ENCODE measurements around the gene KIAA0319L.
A peak's percentile ranks its signal among the peaks of the same experiment; 100 is the strongest.

KIAA0319L gene

GRCh38 chr1:35539824-35540261, 17.4 kb downstream of the KIAA0319L start:
- peak in 4 of 56 donors; percentile 8 to 38 (median 27) for DNase-seq

GRCh38 chr1:35539073-35539823, 18.0 kb downstream of the KIAA0319L start:
- DNase-seq, result peak in 3 of 56 donors; percentile 21 to 23 (median 22)

DNA sequence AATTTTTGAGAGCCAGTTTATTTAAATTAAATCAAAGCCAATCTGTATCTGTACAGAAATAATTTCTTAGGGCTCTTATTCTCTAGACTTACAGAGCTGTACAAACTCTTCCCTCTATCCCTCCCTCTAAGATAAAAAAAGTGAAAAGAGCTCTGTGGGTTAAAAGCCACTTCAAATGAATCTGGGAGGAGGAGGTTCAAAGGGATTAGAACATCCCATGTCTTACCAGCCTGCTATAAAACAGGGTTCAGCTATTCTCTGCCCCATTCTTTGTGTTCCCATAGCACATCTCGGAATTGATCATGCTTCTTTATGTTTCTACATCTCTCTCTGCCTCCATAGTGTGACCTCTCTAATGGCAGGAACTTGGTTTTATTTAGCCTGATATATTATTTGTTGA, 19.4 kb downstream of the KIAA0319L start:
- no peak for DNase-seq

DNA sequence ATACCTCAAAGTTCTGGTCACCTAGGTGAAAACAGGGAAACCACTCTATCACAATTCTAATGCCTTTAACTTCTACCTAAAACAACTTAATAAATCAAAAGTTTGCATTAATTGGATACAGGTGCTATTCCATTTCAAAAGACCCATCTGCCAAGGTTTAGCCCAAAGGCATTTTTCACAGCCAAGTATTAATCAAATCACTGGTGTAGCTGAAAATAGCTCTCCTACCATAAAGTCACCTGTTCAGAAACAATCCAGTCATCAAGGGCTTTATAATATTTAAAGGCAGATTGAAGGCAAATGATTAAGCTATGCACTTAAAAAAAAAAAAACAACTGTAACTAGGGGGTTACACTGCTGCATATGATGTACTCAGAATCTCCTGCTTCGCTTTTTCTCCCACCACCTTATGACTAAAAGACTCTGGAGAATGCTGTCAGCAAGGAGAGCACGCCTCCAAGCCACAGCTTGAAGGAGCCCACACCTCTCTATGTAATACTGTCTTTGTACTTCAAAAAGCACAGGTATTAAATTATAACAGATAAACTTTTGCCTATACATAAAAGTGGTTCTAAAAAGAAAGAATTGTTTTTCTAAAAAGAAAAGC, 20.5 kb downstream of the KIAA0319L start:
- peak in 17 of 56 donors; percentile 3 to 78 (median 39) for DNase-seq

- DNase-seq, result no peak
Measured at GRCh38 chr1:35535243-35535642, 22.0 kb downstream of the KIAA0319L start.

GRCh38 chr1:35533586-35533985, 23.6 kb downstream of the KIAA0319L start:
- no peak for DNase-seq

DNA sequence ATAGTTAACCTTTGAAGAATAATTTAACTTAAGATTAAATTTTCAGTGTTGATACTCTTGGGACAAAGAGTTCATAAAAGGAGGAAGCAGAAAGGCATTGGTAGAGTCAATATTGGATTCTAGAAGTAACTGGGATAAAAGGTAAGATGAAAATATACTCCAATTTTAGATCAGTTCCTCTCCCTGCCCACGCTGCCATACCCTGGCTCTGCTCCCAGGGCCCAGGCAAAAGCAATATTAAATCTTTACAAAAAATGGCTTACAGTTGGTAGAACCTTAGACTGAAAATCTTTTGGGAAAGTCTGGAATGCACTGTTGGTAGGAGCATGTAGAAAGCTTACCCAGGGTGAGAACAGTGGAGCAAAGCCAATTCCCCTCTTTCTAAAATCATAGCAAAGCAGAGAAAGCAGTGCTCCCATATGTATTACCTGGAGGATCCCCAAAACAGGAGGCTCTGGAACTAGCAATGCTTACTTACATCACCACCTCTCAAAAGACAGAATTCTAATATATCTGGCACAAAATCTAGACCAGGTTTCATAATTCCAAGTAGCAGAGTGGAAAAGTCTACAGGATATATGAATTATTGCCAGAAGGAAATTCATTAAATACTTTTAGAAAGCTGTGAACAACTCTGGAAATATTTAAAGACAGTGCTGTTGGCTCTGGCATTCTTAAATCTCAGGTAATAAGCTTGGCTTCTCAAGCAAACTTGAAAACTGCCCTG, 24.5 kb downstream of the KIAA0319L start:
- DNase-seq, result peak in 2 of 56 donors; percentile 8 to 16

DNA sequence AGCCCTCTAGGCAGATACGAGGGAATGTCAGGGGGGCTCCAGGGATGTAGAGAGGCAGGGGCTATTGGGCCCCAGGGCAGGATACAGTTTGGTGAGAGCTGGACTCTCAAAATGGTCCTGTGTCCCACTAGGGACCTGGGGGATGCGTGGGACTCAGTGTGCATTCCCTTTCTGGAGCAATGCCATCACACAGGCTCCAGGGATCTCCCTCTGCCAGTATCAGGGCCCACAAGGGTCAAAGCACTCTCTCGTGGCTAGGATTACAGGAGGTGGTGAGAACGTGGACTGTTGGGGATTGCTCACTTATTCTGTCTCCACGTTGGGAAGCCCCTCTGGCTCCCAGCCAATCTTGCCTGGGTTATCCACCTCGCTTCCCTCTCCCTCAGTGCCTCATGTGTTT, 25.8 kb downstream of the KIAA0319L start:
- no peak for DNase-seq

DNA sequence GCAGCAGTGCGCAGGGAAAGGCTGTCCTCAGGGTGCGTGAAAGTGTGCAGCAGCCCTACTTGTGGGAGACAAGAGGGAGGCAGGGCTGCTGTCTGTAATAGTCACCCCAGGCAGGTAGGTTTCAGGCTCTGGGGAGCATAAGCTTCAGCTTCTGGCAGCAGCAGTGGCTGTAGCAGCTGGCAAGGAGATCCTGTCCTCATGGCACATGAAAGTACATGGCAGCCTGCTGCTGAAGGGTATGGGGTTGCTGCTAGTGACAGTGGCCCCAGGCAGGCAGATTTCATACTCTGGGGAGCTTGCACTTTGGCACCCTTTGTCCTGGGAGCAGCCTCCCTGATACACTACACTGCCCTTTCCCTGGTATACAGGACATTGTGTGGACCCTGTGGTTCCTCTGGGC, 26.3 kb downstream of the KIAA0319L start:
- DNase-seq, result no peak

DNA sequence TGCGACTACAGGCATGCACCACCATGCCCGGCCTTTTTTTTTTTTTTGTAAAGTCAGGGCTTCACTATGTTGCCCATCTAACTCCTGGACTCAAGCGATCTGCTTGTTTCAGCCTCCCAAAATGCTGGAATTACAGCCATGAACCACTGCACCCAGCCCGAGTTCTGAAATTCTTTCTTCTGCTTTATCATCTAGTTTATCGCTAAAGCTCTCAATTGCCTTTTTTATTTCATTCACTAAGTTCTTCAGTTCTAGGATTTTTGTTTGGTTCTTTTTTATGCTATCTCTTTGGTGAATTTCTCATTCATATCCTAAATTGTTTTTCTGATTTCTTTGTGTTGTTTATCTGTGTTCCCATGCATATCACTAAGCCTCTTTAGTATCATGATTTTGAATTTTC, 27.0 kb downstream of the KIAA0319L start:
- no peak for DNase-seq

- no peak for DNase-seq
Measured at GRCh38 chr1:35524106-35524505, 33.1 kb downstream of the KIAA0319L start.

DNA sequence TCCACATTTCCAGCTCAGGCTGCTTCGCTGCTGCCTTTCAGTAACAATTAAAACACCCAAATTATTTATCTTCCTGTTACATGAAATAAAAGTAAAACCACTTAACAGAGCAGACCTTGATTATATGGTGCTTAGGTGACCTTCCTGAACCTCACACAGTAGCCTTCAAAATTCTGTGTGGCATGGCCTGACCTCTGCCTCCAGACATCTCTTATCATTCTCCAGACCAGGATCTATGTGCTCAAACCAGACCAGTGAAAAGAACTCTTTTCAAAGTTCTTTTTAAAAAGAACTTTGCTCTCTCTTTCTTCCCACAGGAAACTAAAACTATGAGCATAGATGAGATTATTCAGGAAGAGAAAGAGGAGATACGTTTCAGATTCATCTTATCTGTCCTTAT, 37.8 kb downstream of the KIAA0319L start:
- DNase-seq, result no peak

DNA sequence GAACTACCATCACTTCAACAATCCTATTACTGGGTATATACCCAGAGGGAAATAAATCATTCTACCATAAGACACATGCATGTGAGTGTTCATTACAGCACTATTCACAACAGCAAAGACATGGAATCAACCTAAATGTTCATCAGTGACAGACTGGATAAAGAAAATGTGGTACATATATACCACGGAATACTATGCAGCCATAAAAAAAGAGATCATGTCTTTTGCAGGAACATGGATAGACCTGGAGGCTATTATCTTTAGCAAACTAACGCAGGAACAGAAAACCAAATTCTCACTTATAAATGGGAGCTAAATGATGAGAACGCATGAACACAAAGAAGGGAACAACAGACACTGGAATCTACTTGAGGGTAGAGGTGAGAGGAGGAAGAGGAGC, 39.0 kb downstream of the KIAA0319L start:
- no peak for DNase-seq

DNA sequence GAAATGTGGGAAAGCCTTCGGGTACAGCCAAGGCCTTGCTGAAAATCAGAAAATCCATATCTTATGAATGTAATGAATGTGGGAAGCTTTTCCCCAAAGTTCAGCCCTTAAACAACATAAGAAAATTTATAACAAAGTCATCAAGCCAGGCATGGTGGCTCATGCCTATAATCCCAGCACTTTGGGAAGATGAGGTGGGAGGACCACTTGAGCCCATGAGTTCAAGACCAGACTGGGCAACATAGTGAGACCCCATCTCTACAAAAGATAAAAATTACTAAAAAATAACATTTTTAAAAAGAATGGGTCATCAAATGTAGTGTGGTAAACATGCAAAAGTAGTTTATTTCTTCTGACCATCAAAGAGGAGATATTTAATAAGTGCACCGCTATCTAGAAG, 45.9 kb downstream of the KIAA0319L start:
- no peak for DNase-seq

- DNase-seq, result no peak
Measured at GRCh38 chr1:35509558-35509957, 47.6 kb downstream of the KIAA0319L start.

DNA sequence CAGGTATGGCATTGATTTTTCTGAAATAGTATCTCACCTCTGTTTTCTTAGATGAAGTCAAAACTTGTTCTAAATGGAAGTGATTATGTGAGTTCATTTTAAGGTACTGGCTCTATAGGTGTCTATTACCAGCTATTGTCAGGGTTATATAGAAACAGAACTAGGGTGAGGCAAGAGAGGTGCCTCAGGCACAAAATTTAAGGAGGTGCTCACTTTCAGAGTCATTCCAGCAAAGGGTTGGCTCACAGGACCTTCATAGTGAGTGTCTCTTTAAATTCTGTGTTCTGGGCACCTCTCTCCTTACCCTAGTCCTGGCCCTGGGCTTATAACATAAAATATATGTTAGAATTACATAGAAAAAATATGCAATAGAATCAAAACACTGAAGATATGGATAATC, 49.3 kb downstream of the KIAA0319L start:
- DNase-seq, result no peak

- DNase-seq, result no peak
Measured at GRCh38 chr1:35506960-35507912, 50.0 kb downstream of the KIAA0319L start.

- DNase-seq, result no peak
Measured at GRCh38 chr1:35505911-35506798, 51.0 kb downstream of the KIAA0319L start.

DNA sequence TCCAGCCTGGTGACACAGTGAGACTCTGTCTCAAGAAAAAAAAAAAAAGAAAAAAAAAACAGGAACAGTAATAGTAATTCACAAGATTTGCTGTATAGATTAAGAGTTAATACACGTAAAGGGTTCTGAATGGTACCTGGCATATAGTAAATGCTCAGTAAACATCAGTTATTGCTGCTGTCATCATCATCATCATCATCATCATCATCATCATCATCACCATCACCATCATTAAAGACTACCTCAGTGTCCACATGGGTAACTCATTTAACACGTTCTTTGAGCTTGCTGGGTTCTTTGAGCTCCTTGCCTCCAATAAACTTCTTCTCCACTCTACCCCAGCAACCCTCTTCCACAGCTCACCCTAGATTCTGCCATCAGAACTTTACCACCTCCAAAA, 55.0 kb downstream of the KIAA0319L start:
- no peak for DNase-seq

- no peak for DNase-seq
Measured at GRCh38 chr1:35500439-35500838, 56.8 kb downstream of the KIAA0319L start.

Data from nucleus accumbens (tissue), 56 donors.